ENCODE measurements around the gene ZBTB7C.

ZBTB7C gene

GRCh38 chr18:47992266-47992665, 416.9 kb downstream of the ZBTB7C start:
- TF ChIP-seq CTCF (IDR thresholded peaks at IDR 0.05; ENCODE audit: unreplicated experiment in 3 of 3): no peak
- Mint-ChIP-seq H3K4me3 (no peak overlapping the region), H3K36me3 (ENCODE audit: low read depth) (no peaks in the 10 kb centered on the region), H3K27ac (no peak overlapping the region), H3K4me1 (peaks cover 51% of the 10 kb centered on the region), H3K9me3 (no peaks in the 10 kb centered on the region), H3K27me3 (ENCODE audit: low read depth) (peaks cover 7% of the 10 kb centered on the region)

GRCh38 chr18:47990981-47991380, 418.2 kb downstream of the ZBTB7C start:
- H3K4me3 Mint-ChIP-seq: no peak overlapping the region
- no peak for TF ChIP-seq CTCF (IDR thresholded peaks at IDR 0.05; ENCODE audit: unreplicated experiment in 3 of 3)
- H3K27me3 Mint-ChIP-seq (ENCODE audit: low read depth): peaks cover 7% of the 10 kb centered on the region
- no peaks in the 10 kb centered on the region for H3K36me3 Mint-ChIP-seq (ENCODE audit: low read depth)
- no peaks in the 10 kb centered on the region for H3K9me3 Mint-ChIP-seq
- no peak overlapping the region for H3K27ac Mint-ChIP-seq
- peaks cover 55% of the 10 kb centered on the region for H3K4me1 Mint-ChIP-seq

- H3K27me3 Mint-ChIP-seq (ENCODE audit: low read depth): peaks cover 4% of the 10 kb centered on the region
- TF ChIP-seq CTCF (IDR thresholded peaks at IDR 0.05; ENCODE audit: unreplicated experiment in 3 of 3): no peak
- H3K4me1 Mint-ChIP-seq: peaks cover 32% of the 10 kb centered on the region
- H3K9me3 Mint-ChIP-seq: no peaks in the 10 kb centered on the region
- no peaks in the 10 kb centered on the region for H3K36me3 Mint-ChIP-seq (ENCODE audit: low read depth)
- H3K4me3 Mint-ChIP-seq: no peak overlapping the region
- peak overlapping the region in 1 of 3 experiments; percentile 2 for H3K27ac Mint-ChIP-seq
These were observed 421.8 kb downstream of the ZBTB7C start for GRCh38 chr18:47987388-47987699.

GRCh38 chr18:47986620-47987387, 422.4 kb downstream of the ZBTB7C start:
- no peaks in the 10 kb centered on the region for H3K9me3 Mint-ChIP-seq
- H3K4me3 Mint-ChIP-seq: no peak overlapping the region
- no peak for TF ChIP-seq CTCF (IDR thresholded peaks at IDR 0.05; ENCODE audit: unreplicated experiment in 3 of 3)
- H3K4me1 Mint-ChIP-seq: peaks cover 32% of the 10 kb centered on the region
- H3K27me3 Mint-ChIP-seq (ENCODE audit: low read depth): peaks cover 8% of the 10 kb centered on the region
- H3K27ac Mint-ChIP-seq: peak overlapping the region in 2 of 3 experiments; percentile 2 to 37
- no peaks in the 10 kb centered on the region for H3K36me3 Mint-ChIP-seq (ENCODE audit: low read depth)

GRCh38 chr18:47985866-47986265, 423.3 kb downstream of the ZBTB7C start:
- no peak overlapping the region for H3K4me3 Mint-ChIP-seq
- peaks cover 11% of the 10 kb centered on the region for H3K27me3 Mint-ChIP-seq (ENCODE audit: low read depth)
- no peak for TF ChIP-seq CTCF (IDR thresholded peaks at IDR 0.05; ENCODE audit: unreplicated experiment in 3 of 3)
- H3K36me3 Mint-ChIP-seq (ENCODE audit: low read depth): no peaks in the 10 kb centered on the region
- peaks cover 32% of the 10 kb centered on the region for H3K4me1 Mint-ChIP-seq
- no peaks in the 10 kb centered on the region for H3K9me3 Mint-ChIP-seq
- H3K27ac Mint-ChIP-seq: no peak overlapping the region

GRCh38 chr18:47984991-47985390, 424.2 kb downstream of the ZBTB7C start:
- H3K27ac Mint-ChIP-seq: no peak overlapping the region
- peaks cover 37% of the 10 kb centered on the region for H3K4me1 Mint-ChIP-seq
- TF ChIP-seq CTCF (IDR thresholded peaks at IDR 0.05; ENCODE audit: unreplicated experiment in 3 of 3): no peak
- no peaks in the 10 kb centered on the region for H3K36me3 Mint-ChIP-seq (ENCODE audit: low read depth)
- no peak overlapping the region for H3K4me3 Mint-ChIP-seq
- no peaks in the 10 kb centered on the region for H3K9me3 Mint-ChIP-seq
- H3K27me3 Mint-ChIP-seq (ENCODE audit: low read depth): peaks cover 11% of the 10 kb centered on the region

Measured in nephron (organoid).